Measurements from ENCODE around the gene ZSCAN21.

The ZSCAN21 gene

GRCh38 chr7:100091411-100092181 lies 42.0 kb downstream of the ZSCAN21 start:
- peaks cover 62% of the 10 kb centered on the region for H3K36me3 ChIP-seq
- H3K9me3 ChIP-seq, result no peaks in the 10 kb centered on the region
- peak; percentile 60 for DNase-seq
- H3K27me3 ChIP-seq, result no peaks in the 10 kb centered on the region
- H3K4me1 ChIP-seq, result 0 out of 2 replicates have a peak, but pooled peaks cover 2% of the 10 kb centered on the region
- H3K4me3 ChIP-seq (ENCODE audit: low read depth, low read length), result no peak overlapping the region
- TF ChIP-seq CTCF (IDR thresholded peaks at IDR 0.05; ENCODE audit: low read depth, low read length), result peak; percentile 29; the same call in 1 of the 2 replicates

DNA sequence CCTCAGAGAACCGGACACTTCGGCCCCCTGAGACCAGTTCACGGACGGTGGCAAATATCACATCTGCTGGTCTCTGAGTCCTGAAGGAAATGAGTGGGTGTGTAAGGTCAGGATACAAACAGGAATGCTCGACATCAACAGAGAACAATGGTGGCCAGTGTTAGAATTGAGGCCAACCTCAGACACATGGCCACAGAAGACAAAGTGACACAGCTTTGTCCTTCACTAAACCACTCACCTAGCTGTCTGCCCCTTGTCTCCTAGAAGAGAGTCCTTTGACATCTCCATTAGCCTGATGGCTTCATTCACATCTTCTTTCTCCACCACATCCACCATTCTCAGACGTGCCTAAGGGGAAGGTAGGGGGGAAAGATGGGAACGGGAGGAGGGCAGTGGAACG lies 43.5 kb downstream of the ZSCAN21 start:
- no peak for DNase-seq
- no peaks in the 10 kb centered on the region for H3K4me1 ChIP-seq
- peaks cover 76% of the 10 kb centered on the region for H3K36me3 ChIP-seq

GRCh38 chr7:100093498-100093897 lies 43.9 kb downstream of the ZSCAN21 start:
- DNase-seq, result no peak
- no peaks in the 10 kb centered on the region for H3K4me1 ChIP-seq
- TF ChIP-seq CTCF (IDR thresholded peaks at IDR 0.05; ENCODE audit: low read depth, low read length), result no peak
- peaks cover 81% of the 10 kb centered on the region for H3K36me3 ChIP-seq
- H3K4me3 ChIP-seq (ENCODE audit: low read depth, low read length), result no peak overlapping the region
- no peaks in the 10 kb centered on the region for H3K27me3 ChIP-seq
- no peaks in the 10 kb centered on the region for H3K9me3 ChIP-seq

More for the DNA sequence above, 43.5 kb downstream of the ZSCAN21 start:
- no peak for TF ChIP-seq CTCF (IDR thresholded peaks at IDR 0.05; ENCODE audit: low read depth, low read length)
- Histone ChIP-seq H3K9me3 (no peaks in the 10 kb centered on the region), H3K27me3 (no peaks in the 10 kb centered on the region), H3K4me3 (ENCODE audit: low read depth, low read length) (no peak overlapping the region)

GRCh38 chr7:100093925-100094486 lies 44.4 kb downstream of the ZSCAN21 start:
- no peaks in the 10 kb centered on the region for H3K9me3 ChIP-seq
- H3K36me3 ChIP-seq, result peaks cover 86% of the 10 kb centered on the region

GRCh38 chr7:100095289-100095688 lies 45.7 kb downstream of the ZSCAN21 start:
- H3K9me3 ChIP-seq, result no peaks in the 10 kb centered on the region
- no peak for TF ChIP-seq CTCF (IDR thresholded peaks at IDR 0.05; ENCODE audit: low read depth, low read length)
- DNase-seq, result no peak
- H3K36me3 ChIP-seq, result peaks cover 97% of the 10 kb centered on the region
- no peak overlapping the region for H3K4me3 ChIP-seq (ENCODE audit: low read depth, low read length)
- H3K27me3 ChIP-seq, result no peaks in the 10 kb centered on the region
- no peaks in the 10 kb centered on the region for H3K4me1 ChIP-seq

More at GRCh38 chr7:100093925-100094486, 44.4 kb downstream of the ZSCAN21 start:
- H3K27me3 ChIP-seq, result no peaks in the 10 kb centered on the region
- peak; percentile 29 for DNase-seq
- H3K4me3 ChIP-seq (ENCODE audit: low read depth, low read length), result no peak overlapping the region
- no peak for TF ChIP-seq CTCF (IDR thresholded peaks at IDR 0.05; ENCODE audit: low read depth, low read length)
- no peaks in the 10 kb centered on the region for H3K4me1 ChIP-seq

- Histone ChIP-seq H3K4me1 (no peaks in the 10 kb centered on the region), H3K9me3 (no peaks in the 10 kb centered on the region), H3K4me3 (ENCODE audit: low read depth, low read length) (no peak overlapping the region), H3K27me3 (no peaks in the 10 kb centered on the region), H3K36me3 (peaks cover 94% of the 10 kb centered on the region)
- no peak for TF ChIP-seq CTCF (IDR thresholded peaks at IDR 0.05; ENCODE audit: low read depth, low read length)
- DNase-seq, result no peak
These were observed 46.1 kb downstream of the ZSCAN21 start for GRCh38 chr7:100095704-100096103.
